GM11168 (cell line): Measurements from ENCODE around the gene SALL4.
"Not testable (repeated sequence)": the region's sequence is repeated elsewhere in the genome, so short reads cannot be mapped to it uniquely, and the experiment has no call there.

Source experiments
- in situ Hi-C: fragments of 300-500 bp; cut with MboI; formaldehyde crosslinking; loops from one replicate; pipeline ENCODE4 v1.12.0; 2022; ENCODE audit warnings: low sequenced_read_pairs; ENCODE audit not compliant: unreplicated experiment

The SALL4 gene

GRCh38 chr20:51767867-51768758 is 34.2 kb downstream of the SALL4 start, which contains the start of gene ATP9A:
TSS of gene ATP9A (minus strand) at chr20:51768390. CDS start at chr20:51768369, 21 bp downstream.
- in situ Hi-C loops = no loop called here

GRCh38 chr20:51766994-51767866 is 35.1 kb downstream of the SALL4 start:
- in situ Hi-C loops = no loop called here

GRCh38 chr20:51765381-51765780 is 36.9 kb downstream of the SALL4 start:
- in situ Hi-C loops = not testable (repeated sequence)

DNA sequence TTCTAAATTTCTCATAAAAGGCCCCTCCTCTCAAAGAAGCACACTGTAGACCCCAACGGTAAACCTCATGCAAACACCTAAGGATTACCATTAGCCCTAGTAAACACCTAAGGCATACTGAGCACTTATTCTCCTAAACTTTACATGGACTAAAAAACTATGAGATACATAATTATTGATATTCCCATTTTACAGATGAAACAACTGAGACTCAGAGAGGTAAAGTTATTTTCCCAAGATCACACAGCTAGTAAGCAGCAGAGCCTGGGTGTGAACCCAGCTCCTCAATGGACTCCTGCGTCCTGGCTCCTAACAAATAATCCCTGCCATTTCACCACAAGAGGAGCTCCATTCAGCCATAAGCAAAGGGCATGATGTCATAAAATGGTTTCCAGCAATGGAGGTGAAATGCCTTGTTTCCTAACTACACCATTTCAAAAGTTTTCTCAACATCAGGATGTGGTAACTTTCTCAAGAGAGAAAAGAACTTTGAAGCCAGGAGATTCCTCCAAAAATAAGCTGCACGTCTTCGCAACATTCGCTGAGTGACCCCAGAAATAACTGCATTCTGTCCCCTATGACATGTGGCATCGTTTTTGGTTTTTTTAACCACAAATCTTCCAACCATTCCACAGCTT is 38.2 kb downstream of the SALL4 start:
- in situ Hi-C loops = no loop called here

- in situ Hi-C loops = no loop called here
These were observed 41.3 kb downstream of the SALL4 start for GRCh38 chr20:51760905-51761546.

GRCh38 chr20:51759769-51760510 is 42.4 kb downstream of the SALL4 start:
- in situ Hi-C loops = no loop called here

DNA sequence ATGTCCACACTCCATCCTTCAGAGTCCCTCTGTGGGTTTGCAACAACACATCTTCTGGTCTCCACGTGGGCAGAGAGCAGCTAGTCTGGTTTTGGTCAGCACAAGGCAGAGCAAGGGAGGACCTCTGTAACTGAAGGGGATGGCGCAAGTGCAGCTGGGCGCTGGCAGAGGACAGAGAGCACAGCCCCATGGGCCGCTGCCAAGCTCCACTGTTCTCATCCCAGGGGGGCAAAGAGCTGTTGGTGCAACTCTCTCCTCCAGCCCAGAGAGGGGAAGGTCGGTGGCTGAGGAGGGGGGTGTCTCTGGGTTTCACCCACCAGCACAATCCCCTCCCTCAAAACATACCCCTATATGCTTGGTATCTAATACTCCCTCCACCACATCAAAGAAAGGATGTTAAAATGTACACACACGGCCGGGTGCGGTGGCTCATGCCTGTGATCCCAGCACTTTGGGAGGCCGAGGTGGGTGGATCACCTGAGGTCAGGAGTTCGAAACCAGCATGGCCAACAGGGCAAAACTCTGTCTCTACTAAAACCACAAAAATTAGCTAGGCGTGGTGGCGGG is 43.3 kb downstream of the SALL4 start:
- in situ Hi-C loops = no loop called here

- in situ Hi-C loops = no loop called here
These were observed 45.1 kb downstream of the SALL4 start for GRCh38 chr20:51757226-51757625.

GRCh38 chr20:51756653-51757052 is 45.7 kb downstream of the SALL4 start:
- in situ Hi-C loops = no loop called here

DNA sequence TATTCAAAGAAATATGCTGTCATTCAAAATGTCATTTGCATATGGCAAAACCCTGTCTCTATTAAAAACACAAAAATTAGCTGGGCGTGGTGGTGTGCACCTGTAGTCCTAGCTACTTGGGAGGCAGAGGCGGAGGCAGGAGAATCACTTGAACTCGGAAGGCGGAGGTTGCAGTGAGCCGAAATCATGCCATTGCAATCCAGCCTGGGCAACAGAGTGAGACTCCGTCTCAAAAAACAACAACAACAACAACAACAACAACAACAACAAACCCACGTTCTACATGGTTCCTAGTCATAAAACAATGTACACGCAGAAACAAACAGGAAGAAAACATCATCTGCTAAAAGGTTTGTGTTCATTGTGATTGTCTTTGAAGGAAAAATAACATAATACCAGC is 49.1 kb downstream of the SALL4 start:
- in situ Hi-C loops = not testable (repeated sequence)

DNA sequence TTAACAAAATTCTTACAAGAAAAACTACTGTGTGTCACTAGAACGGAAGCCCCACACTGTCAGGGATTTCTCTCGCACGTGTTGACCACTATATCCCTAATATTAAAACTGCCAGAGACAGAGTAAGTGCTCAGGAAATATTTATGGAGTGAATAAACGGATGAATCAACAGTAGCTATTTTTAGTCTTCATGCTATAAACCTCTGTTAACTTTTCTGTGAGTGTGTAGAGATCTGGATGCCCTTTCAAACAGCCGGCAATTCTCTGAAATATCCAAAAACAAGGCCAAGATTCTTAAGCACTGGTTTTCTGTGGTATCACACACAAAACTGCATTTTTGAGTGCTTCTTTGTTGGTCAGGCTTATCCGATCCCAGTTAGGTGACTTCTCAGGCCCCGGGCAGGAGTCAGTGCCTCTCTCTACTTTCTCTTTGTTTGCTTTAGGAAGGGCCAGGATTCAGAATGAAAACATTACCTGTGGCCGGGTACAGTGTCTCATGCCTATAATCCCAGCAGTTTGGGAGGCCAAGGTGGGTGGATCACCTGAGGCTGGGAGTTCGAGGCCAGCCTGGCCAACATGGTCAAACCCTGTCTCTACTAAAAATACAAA is 49.9 kb downstream of the SALL4 start:
- in situ Hi-C loops = no loop called here

DNA sequence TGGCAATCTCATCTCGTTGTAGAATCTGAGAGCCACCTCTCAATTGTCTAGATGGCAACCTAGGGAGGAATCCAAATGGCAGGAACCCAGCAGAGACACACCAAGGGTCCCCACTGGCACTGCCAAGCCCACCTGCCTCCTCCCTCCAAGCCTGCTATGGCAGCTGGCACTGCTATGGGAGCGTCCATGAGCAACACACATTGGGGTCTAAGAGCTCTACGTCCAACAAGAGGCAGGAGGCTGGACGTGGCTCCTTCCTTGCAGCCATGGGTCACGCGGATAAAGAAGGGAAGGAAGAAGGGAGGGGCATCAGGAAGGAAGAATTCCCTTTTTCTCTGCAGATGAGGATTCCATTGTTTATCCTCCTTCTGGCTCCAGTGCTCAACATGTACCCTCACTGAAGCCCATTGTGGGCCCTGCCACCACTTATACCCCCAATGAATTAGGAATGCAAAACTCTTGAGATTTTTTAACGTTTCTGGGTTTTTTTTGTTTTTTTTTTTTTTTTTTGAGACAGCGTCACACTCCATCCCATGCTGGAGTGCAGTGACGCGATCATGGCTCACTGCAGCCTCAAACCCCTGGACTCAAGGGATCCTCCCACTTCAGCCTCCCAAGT is 51.4 kb downstream of the SALL4 start:
- in situ Hi-C loops = no loop called here

- in situ Hi-C loops = no loop called here
These were observed 52.1 kb downstream of the SALL4 start for GRCh38 chr20:51750037-51750769.

GRCh38 chr20:51749674-51750036 is 52.7 kb downstream of the SALL4 start:
- in situ Hi-C loops = no loop called here

GRCh38 chr20:51747182-51747911 is 55.0 kb downstream of the SALL4 start:
- in situ Hi-C loops = no loop called here

- in situ Hi-C loops = no loop called here
These were observed 56.5 kb downstream of the SALL4 start for GRCh38 chr20:51745804-51746203.

DNA sequence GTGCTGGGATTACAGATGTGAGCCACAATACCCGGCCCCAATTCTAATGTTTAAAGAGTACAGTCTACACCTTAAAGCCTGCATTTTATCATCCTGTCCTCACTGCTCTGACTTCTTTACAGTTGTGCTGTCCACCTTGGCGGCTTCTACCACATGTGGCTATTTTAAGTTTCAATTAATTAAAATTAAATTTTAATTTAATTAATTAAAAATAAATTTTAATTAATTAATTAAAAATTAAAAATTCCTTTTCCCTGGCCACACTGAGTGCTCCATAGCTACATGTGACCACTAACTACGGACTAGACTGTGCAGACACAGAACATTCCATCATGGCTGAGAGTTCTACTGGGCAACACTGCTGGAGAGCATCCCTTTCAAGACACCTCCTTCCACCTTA is 61.5 kb downstream of the SALL4 start:
- in situ Hi-C loops = no loop called here
